ENCODE data around the gene ADRA2A.

- TF ChIP-seq CTCF (IDR thresholded peaks at IDR 0.05) (no peak), POLR2AphosphoS5 (IDR thresholded peaks at IDR 0.05; ENCODE audit: low read depth, low read length) (no peak)
These were observed 41.3 kb upstream of the ADRA2A start for GRCh38 chr10:111035542-111035941.

Measured in Panc1 (cell line).